CD4-positive, alpha-beta T cell treated with Interleukin-6 at 100 ng/mL for 8 hours (primary cell): ENCODE results near the gene LINGO1.

Experiments used
- DNase-seq: peaks from one replicate; pipeline ENCODE4 v3.0.0-alpha.2; 2020; ENCODE audit warnings: mixed read lengths, low spot score

LINGO1 gene

DNA sequence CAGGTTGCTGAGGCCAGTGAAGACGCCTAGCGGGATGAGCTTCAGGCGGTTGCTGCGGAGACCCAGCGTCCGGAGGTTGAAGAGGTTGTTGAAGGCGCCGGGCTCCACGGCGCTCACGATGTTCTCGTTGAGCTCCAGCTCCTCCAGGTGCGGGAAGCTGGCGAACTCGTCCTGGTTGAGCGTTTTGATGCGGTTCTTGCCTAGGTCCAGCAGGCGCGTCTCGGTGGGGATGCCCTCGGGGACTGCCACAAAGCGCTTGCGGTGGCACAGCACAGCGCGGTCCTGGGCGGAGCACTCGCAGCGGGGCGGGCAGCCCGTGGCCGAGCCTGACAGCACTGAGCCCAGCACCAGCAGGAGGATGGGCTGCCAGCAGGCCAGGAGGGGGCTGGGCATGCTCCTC lies 17.2 kb downstream of the LINGO1 start:
- DNase-seq: no peak

- no peak for DNase-seq
Observed at GRCh38 chr15:77614251-77614806, 18.4 kb downstream of the LINGO1 start.

- no peak for DNase-seq
Observed at GRCh38 chr15:77613814-77614213, 18.9 kb downstream of the LINGO1 start.

DNA sequence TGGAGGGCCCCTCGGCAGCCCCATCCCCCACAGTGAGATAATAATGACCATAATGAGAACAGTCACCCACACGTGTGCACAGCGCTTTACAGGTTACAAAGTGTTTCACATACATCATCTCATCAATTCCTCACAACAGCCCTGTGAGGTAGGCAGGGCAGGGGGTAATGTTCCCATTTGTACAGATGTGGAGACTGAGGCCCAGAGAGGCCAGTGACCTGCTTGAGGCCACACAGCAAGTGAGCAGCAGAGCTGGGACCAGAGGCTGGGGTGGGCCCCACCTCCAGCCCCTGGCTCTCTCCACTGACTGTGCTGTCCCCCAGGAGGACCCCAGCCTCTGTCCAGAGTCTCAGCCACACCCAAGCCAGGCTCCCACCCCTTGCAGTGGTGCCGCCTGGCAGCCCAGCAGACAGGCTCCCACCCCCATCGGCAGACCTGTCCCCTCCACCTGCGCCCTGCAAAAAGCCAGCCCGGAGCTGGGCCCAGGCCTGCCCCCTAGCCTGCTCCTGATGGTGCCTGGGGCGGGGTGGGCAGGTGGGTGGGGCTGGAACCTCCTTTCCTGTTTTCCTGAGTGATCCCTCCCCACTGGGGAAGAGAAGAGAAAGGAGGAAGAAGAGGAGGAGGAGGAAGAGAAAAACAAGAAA lies 19.6 kb downstream of the LINGO1 start:
- DNase-seq: no peak

- no peak for DNase-seq
Observed at GRCh38 chr15:77611767-77612166, 20.9 kb downstream of the LINGO1 start.

DNA sequence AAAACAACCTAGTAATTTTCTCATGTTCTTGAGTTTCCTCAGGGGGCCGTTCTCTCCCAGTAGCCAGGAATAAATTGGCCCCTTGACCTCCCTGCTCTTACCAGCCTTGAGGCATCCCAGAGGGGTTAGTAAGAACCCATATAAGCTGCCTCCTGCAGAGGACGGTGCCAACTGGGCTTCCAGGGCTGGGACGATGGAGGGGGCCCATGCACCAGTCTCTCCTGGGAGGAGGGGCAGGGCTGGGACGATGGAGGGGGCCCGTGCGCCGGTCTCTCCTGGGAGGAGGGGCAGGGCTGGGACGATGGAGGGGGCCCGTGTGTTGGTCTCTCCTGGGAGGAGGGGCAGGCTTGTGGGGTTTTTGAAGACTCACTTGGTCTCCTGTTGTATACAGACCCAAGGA lies 22.0 kb downstream of the LINGO1 start:
- no peak for DNase-seq

DNA sequence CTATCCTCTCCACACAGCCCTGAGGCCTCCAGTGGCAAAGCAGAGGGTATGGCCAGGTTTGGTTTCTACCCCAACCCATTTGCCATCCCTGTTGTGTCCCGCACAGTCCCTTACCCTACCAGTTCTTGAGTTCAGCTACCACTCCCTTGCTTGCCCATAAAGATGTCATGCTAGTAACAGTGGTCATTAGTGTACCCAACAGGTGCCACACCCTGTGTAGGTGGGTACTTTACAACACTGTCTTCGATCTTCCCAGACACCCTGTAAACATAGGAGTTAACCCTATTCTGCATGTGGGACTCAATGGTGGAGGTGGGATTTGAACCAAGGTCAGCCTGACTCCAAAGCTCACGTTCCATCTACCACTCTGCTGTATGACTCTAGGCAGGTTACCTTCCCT lies 23.2 kb downstream of the LINGO1 start:
- no peak for DNase-seq

GRCh38 chr15:77608774-77609173 lies 23.9 kb downstream of the LINGO1 start:
- DNase-seq: no peak

GRCh38 chr15:77607894-77608261 lies 24.8 kb downstream of the LINGO1 start:
- DNase-seq: no peak

GRCh38 chr15:77607111-77607893 lies 25.4 kb downstream of the LINGO1 start:
- DNase-seq: no peak

GRCh38 chr15:77606142-77607034 lies 26.3 kb downstream of the LINGO1 start:
- DNase-seq: no peak

GRCh38 chr15:77605547-77605946 lies 27.2 kb downstream of the LINGO1 start:
- no peak for DNase-seq

DNA sequence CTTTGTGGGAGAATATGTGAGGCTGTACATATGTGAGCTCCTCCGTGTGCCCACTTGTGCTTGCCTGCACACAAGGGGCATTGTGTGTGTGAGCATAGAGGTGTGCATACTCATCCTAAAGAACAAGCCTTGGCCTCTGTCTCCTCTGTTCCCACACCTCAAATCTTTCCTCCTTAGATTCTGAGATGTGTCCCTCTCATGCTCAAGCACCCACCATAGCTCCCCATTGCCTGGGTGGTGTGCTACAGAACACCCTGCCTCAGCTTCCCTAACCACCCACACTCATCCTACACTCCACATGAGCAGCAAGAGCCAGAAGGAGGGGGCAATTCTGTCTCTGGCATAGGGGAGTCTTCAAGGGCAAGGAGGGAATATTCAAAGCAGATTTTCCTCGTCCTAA lies 27.7 kb downstream of the LINGO1 start:
- no peak for DNase-seq

GRCh38 chr15:77603611-77604336 lies 28.9 kb downstream of the LINGO1 start:
- DNase-seq: no peak

DNA sequence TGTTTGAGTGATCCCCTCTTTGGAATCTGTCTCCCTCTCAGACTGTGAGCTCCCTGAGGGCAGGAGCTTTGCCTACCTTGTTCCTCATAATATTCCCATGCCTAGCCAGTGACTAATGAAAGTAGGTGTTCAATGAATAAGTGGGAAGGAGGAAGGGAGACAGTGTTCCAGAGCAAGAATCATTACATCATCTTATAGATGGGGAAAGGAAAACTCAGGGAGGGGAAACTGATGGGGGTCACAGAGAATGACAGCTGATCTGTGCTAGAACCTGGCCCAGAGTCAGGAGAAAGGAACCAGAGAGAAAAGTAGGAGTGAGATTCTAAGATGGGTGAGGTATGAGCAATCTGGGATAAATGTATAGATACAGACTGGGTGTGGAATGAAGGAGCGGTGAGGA lies 29.9 kb downstream of the LINGO1 start:
- DNase-seq: no peak

GRCh38 chr15:77599899-77600298 lies 32.8 kb downstream of the LINGO1 start:
- no peak for DNase-seq

GRCh38 chr15:77599357-77599756 lies 33.4 kb downstream of the LINGO1 start:
- no peak for DNase-seq

DNA sequence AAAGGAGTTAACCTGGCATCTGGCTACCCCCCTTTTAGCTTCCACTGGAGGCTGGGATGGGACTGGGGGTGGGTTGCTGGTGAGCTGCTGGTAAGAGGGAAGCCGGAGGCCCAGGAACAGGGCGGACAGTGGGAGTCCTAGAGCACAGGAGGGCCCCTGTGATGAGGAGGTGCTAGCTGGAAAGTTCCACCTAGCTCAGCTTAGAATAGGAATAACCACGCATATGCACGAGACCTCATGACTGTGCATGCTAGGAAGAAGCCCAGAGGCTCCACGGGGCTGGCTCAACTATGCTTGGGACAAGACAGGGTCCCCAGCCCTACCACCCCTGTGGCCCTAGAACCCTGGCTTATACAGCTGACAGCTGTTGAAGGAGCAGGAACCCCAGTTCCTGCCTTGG lies 34.1 kb downstream of the LINGO1 start:
- no peak for DNase-seq

DNA sequence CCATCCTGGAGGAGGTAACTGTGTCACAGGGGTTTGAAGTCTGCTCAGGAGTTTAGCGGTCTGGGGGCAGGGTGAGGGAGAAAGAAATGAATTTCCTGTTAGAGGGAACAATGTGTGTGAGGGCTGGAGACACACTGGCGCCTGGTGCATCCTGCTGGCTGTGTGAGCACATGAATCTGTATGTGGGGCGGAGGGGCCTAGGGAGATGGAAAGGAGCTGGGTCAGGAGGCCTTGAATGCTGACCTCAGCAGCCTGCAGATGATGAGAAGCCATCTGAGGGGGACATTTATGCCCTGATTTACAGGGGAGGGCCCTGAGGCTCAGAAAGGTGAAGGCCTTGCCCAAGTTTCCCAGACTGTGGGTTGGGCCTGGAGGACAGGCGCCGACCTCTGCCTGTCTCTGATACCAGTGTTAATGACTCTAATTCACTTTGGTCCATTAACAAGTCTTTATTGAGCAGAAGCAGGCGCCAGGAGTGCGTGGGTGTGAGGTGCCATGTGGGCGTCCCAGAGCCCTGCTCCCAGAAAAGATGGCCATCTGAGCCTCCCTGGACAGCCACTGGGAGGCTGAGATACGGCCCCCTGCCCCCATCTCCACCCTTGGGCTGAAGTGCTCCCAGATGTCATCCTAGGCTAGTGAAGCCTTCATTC lies 34.8 kb downstream of the LINGO1 start:
- DNase-seq: no peak

- no peak for DNase-seq
Observed at GRCh38 chr15:77596821-77597803, 35.6 kb downstream of the LINGO1 start.
